Liver (tissue), 9 donors: Measurements from ENCODE around the gene PANK1. TPM values are rescaled to one million over a fixed set of nuclear protein-coding genes. Genes with fewer than 3 reads are reported as not detected.

ENCODE experiments used
- DNase-seq: peaks from one replicate; pipeline ENCODE4 v3.0.0-alpha.2; 2017; ENCODE audit warnings: low spot score
- H3K27ac ChIP-seq, 2 donors: one replicate each; pipeline ENCODE4 v1.7.0; 2013; ENCODE audit warnings: inconsistent platforms in 2 of 2, low read length in 2 of 2, control low read depth in 1 of 2, low read depth in 1 of 2, mild to moderate bottlenecking in 1 of 2
- H3K27me3 ChIP-seq, 4 donors: one replicate each; pipeline versions ENCODE4 v1.6.1 to v1.7.0; 2013; ENCODE audit warnings: low read length in 3 of 4, inconsistent platforms in 1 of 4, mild to moderate bottlenecking in 1 of 4, moderate library complexity in 1 of 4; ENCODE audit not compliant: control insufficient read depth in 4 of 4, insufficient read depth in 4 of 4
- H3K36me3 ChIP-seq, 4 donors: one replicate each; pipeline versions ENCODE4 v1.6.1 to v1.7.0; 2013; ENCODE audit warnings: low read length in 3 of 4, mild to moderate bottlenecking in 3 of 4, low read depth in 1 of 4, moderate library complexity in 1 of 4; ENCODE audit not compliant: control insufficient read depth in 4 of 4, insufficient read depth in 3 of 4
- H3K4me1 ChIP-seq, 4 donors: one replicate each; pipeline versions ENCODE4 v1.6.1 to v1.7.0; 2013; ENCODE audit warnings: low read length in 3 of 4, mild to moderate bottlenecking in 3 of 4, moderate library complexity in 1 of 4; ENCODE audit not compliant: control insufficient read depth in 4 of 4, insufficient read depth in 4 of 4
- H3K4me3 ChIP-seq, 3 donors: one replicate each; pipeline versions ENCODE4 v1.6.1 to v1.7.0; 2013; ENCODE audit warnings: low read length in 3 of 3, control low read depth in 1 of 3, low read depth in 1 of 3, mild to moderate bottlenecking in 1 of 3
- H3K9ac ChIP-seq, 2 donors: one replicate each; pipeline ENCODE4 v1.7.0; 2013; ENCODE audit warnings: low read length in 2 of 2, mild to moderate bottlenecking in 2 of 2, moderate library complexity in 2 of 2, control low read depth in 1 of 2, low read depth in 1 of 2
- H3K9me3 ChIP-seq, 4 donors: one replicate each; pipeline versions ENCODE4 v1.6.1 to v1.7.0; 2013; ENCODE audit warnings: low read length in 3 of 4; ENCODE audit not compliant: control insufficient read depth in 4 of 4
- EGR1 ChIP-seq, 2 donors: IDR thresholded peaks; 2 replicates each; pipeline ENCODE4 v1.6.1; 2016 to 2018; ENCODE audit warnings: antibody characterized with exemption in 2 of 2, low read depth in 2 of 2
- FOXA1 ChIP-seq: IDR thresholded peaks from 2 replicates; pipeline ENCODE4 v1.6.1; 2016; ENCODE audit warnings: antibody characterized with exemption
- FOXA2 ChIP-seq: IDR thresholded peaks from 2 replicates; pipeline ENCODE4 v1.6.1; 2016; ENCODE audit warnings: antibody characterized with exemption
- GABPA ChIP-seq, 2 donors: IDR thresholded peaks in 1 of 2; conservative IDR thresholded peaks in 1 of 2; 2 replicates each; pipeline ENCODE4 v1.6.1; 2016; ENCODE audit warnings: antibody characterized with exemption in 2 of 2, mild to moderate bottlenecking in 1 of 2, moderate library complexity in 1 of 2
- HNF4A ChIP-seq, 2 donors: conservative IDR thresholded peaks; 2 replicates each; pipeline ENCODE4 v1.6.1; 2016; ENCODE audit warnings: antibody characterized with exemption in 2 of 2, mild to moderate bottlenecking in 2 of 2
- HNF4G ChIP-seq: IDR thresholded peaks from 2 replicates; pipeline ENCODE4 v1.6.1; 2016; ENCODE audit warnings: antibody characterized with exemption
- JUND ChIP-seq, 2 donors: IDR thresholded peaks; 2 replicates each; pipeline ENCODE4 v1.6.1; 2016; ENCODE audit warnings: antibody characterized with exemption in 2 of 2
- NR2F2 ChIP-seq: IDR thresholded peaks from 2 replicates; pipeline ENCODE4 v1.6.1; 2016; ENCODE audit warnings: antibody characterized with exemption
- RAD21 ChIP-seq, 2 donors: IDR thresholded peaks; 2 replicates each; pipeline ENCODE4 v1.6.1; 2016; ENCODE audit warnings: antibody characterized with exemption in 2 of 2, mild to moderate bottlenecking in 2 of 2
- RXRA ChIP-seq, 2 donors: IDR thresholded peaks; 2 replicates each; pipeline ENCODE4 v1.6.1; 2017 to 2018; ENCODE audit warnings: antibody characterized with exemption in 2 of 2, mild to moderate bottlenecking in 1 of 2
- SP1 ChIP-seq: IDR thresholded peaks from 2 replicates; pipeline ENCODE4 v1.6.1; 2018; ENCODE audit warnings: antibody characterized with exemption, mild to moderate bottlenecking
- TAF1 ChIP-seq: conservative IDR thresholded peaks from 2 replicates; pipeline ENCODE4 v1.6.1; 2016; ENCODE audit warnings: antibody characterized with exemption, mild to moderate bottlenecking
- YY1 ChIP-seq: IDR thresholded peaks from 2 replicates; pipeline ENCODE4 v1.6.1; 2016; ENCODE audit warnings: antibody characterized with exemption, mild to moderate bottlenecking
- WGBS: extraction: QIAGEN DNeasy Blood & Tissue Kit; methylation state at CpG from one replicate; pipeline ENCODE4 v1.1.7; 2013; 5-methylcytosine and 5-hydroxymethylcytosine counted together
- polyA plus RNA-seq, 2 donors: library from polyadenylated mRNA; stranded (reverse) in 1 of 2; unstranded in 1 of 2; fragments of 200-250 nt in 1 of 2; fragments of >200 nt in 1 of 2; fragmentation: Nextera tagmentation in 1 of 2; extraction: Ambion mirVana in 1 of 2; gene quantifications; one replicate each; pipeline versions ENCODE4 v1.2.1 to v1.2.3, GENCODE V29; 2013 to 2015
- total RNA-seq, 2 donors: library from RNA; depleted of rRNA; stranded (reverse); fragments of >200 nt; gene quantifications; one replicate each; pipeline ENCODE4 v1.2.3, GENCODE V29; 2014
- TF ChIP-seq, protein P1 (sequence below): IDR thresholded peaks from 2 replicates; pipeline ENCODE4 v1.6.1; 2016; ENCODE audit warnings: antibody characterized with exemption
- TF ChIP-seq, protein P2 (sequence below): fragments of 150-350 bp; IDR thresholded peaks from 2 replicates; pipeline ENCODE4 v1.5.1; 2017; ENCODE audit warnings: improper control_type of control experiment, low read depth, low read length; ENCODE audit not compliant: missing input control
- TF ChIP-seq, protein P3 (sequence below): IDR thresholded peaks from 2 replicates; pipeline ENCODE4 v1.6.1; 2016; ENCODE audit warnings: antibody characterized with exemption
- TF ChIP-seq, protein P4 (sequence below): IDR thresholded peaks from 2 replicates; pipeline ENCODE4 v1.6.1; 2016; ENCODE audit warnings: antibody characterized with exemption
- TF ChIP-seq, protein P5 (sequence below): IDR thresholded peaks from 2 replicates; pipeline ENCODE4 v1.6.1; 2016; ENCODE audit warnings: antibody characterized with exemption, mild to moderate bottlenecking
- donor health status: healthy.
- donor health status: healthy.
- donor health status: healthy.
- donor health status: healthy.
- donor health status: healthy.

PANK1 gene
- total and polyA plus RNA-seq, 4 donors: 30.0 to 105 (median 44.7) TPM

DNA sequence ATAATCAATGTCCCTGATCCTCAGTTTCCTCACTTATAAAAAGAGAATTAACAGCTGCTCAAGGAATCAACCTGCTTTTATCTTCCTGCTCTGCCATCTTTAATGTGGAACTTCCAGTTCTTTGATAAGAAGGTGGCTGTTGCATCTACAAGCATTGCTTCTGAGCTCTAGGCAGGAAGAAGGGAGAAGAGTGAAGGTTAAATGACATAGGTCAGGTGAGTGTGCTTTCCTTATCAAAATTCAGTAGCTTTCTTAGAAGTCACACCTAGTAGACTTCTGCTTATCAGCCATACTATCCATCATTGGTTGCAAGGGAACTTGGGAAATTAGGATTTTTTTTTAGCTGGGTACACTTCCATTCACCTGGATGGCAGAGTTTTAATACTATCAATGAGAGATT, 32.3 kb upstream of the PANK1 start:
- Histone ChIP-seq H3K36me3 (no peaks in the 10 kb centered on the region), H3K9me3 (no peaks in the 10 kb centered on the region), H3K4me3 (no peak overlapping the region), H3K9ac (no peak overlapping the region), H3K4me1 (no peaks in the 10 kb centered on the region), H3K27ac (no peak overlapping the region), H3K27me3 (no peaks in the 10 kb centered on the region)
- DNase-seq: no peak
- TF ChIP-seq GABPA (IDR thresholded peaks at IDR 0.05 in 1 of 2, conservative IDR thresholded peaks at IDR 0.05 in 1 of 2): no peak
- TF ChIP-seq, protein P1, sequence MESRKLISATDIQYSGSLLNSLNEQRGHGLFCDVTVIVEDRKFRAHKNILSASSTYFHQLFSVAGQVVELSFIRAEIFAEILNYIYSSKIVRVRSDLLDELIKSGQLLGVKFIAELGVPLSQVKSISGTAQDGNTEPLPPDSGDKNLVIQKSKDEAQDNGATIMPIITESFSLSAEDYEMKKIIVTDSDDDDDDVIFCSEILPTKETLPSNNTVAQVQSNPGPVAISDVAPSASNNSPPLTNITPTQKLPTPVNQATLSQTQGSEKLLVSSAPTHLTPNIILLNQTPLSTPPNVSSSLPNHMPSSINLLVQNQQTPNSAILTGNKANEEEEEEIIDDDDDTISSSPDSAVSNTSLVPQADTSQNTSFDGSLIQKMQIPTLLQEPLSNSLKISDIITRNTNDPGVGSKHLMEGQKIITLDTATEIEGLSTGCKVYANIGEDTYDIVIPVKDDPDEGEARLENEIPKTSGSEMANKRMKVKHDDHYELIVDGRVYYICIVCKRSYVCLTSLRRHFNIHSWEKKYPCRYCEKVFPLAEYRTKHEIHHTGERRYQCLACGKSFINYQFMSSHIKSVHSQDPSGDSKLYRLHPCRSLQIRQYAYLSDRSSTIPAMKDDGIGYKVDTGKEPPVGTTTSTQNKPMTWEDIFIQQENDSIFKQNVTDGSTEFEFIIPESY: no peak
- no peak for TF ChIP-seq NR2F2
- TF ChIP-seq YY1: no peak
- TF ChIP-seq RAD21 (IDR thresholded peaks at IDR 0.05): no peak
- TF ChIP-seq RXRA (IDR thresholded peaks at IDR 0.05): no peak

DNA sequence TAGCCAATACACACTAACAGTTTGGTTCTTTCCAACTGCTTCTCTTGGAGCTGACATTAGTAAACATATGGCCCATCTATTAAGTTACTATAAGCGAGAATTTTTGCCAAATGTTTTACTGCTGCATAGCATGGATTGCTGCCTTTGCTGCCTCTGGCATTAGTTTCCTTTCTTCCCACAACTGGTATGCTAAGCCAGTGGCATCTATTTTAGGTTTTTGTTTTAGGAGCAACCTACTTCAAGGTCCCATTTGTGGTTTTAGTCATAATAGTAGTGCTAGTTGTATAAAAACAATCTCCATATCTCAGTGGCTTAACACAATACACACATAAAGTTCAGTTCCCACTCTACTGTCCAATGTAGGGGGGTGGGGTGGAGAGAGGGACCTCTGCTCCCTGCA, 25.9 kb upstream of the PANK1 start:
- Histone ChIP-seq H3K9me3 (no peaks in the 10 kb centered on the region), H3K27me3 (no peaks in the 10 kb centered on the region), H3K27ac (no peak overlapping the region), H3K4me3 (no peak overlapping the region), H3K36me3 (no peaks in the 10 kb centered on the region), H3K9ac (no peak overlapping the region), H3K4me1 (no peaks in the 10 kb centered on the region)
- 97% methylated on average over 1 of the region's 1 CpG for WGBS
- DNase-seq: no peak
- TF ChIP-seq, protein P2, sequence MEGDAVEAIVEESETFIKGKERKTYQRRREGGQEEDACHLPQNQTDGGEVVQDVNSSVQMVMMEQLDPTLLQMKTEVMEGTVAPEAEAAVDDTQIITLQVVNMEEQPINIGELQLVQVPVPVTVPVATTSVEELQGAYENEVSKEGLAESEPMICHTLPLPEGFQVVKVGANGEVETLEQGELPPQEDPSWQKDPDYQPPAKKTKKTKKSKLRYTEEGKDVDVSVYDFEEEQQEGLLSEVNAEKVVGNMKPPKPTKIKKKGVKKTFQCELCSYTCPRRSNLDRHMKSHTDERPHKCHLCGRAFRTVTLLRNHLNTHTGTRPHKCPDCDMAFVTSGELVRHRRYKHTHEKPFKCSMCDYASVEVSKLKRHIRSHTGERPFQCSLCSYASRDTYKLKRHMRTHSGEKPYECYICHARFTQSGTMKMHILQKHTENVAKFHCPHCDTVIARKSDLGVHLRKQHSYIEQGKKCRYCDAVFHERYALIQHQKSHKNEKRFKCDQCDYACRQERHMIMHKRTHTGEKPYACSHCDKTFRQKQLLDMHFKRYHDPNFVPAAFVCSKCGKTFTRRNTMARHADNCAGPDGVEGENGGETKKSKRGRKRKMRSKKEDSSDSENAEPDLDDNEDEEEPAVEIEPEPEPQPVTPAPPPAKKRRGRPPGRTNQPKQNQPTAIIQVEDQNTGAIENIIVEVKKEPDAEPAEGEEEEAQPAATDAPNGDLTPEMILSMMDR: no peak
- no peak for TF ChIP-seq FOXA1
- no peak for TF ChIP-seq JUND (IDR thresholded peaks at IDR 0.05)
- no peak for TF ChIP-seq SP1
- no peak for TF ChIP-seq YY1
- no peak for TF ChIP-seq NR2F2
- no peak for TF ChIP-seq EGR1 (IDR thresholded peaks at IDR 0.05; ENCODE audit: low read depth in 2 of 2)
- TF ChIP-seq GABPA (IDR thresholded peaks at IDR 0.05 in 1 of 2, conservative IDR thresholded peaks at IDR 0.05 in 1 of 2): no peak

DNA sequence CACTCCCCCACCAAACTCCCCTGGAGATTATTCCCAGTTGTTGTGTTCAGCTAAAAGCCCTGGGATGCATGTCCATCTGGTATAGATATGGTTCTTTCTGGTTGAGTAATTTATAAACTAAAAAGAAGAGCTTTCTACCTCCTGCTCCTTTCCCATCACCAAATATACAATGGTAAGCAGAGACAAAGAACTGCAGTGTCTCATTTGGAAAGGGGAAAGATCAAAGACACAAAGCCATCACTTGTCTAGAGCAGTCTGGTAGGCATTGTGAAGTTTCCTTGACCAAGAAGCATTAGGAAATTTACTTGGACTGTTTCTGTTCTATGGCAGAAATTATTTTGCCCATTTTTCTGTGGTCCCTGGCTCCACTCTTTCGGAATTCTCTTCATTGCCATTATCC, 24.9 kb upstream of the PANK1 start:
- Histone ChIP-seq H3K9ac (no peak overlapping the region), H3K9me3 (no peaks in the 10 kb centered on the region), H3K27ac (no peak overlapping the region), H3K36me3 (no peaks in the 10 kb centered on the region), H3K27me3 (no peaks in the 10 kb centered on the region), H3K4me1 (no peaks in the 10 kb centered on the region), H3K4me3 (no peak overlapping the region)
- WGBS: 100% methylated on average over 1 of the region's 1 CpG
- DNase-seq: no peak
- TF ChIP-seq, protein P3, sequence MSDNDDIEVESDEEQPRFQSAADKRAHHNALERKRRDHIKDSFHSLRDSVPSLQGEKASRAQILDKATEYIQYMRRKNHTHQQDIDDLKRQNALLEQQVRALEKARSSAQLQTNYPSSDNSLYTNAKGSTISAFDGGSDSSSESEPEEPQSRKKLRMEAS: no peak
- TF ChIP-seq EGR1 (IDR thresholded peaks at IDR 0.05; ENCODE audit: low read depth in 2 of 2): no peak
- TF ChIP-seq, protein P4, sequence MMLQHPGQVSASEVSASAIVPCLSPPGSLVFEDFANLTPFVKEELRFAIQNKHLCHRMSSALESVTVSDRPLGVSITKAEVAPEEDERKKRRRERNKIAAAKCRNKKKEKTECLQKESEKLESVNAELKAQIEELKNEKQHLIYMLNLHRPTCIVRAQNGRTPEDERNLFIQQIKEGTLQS: no peak
- TF ChIP-seq, protein P5, sequence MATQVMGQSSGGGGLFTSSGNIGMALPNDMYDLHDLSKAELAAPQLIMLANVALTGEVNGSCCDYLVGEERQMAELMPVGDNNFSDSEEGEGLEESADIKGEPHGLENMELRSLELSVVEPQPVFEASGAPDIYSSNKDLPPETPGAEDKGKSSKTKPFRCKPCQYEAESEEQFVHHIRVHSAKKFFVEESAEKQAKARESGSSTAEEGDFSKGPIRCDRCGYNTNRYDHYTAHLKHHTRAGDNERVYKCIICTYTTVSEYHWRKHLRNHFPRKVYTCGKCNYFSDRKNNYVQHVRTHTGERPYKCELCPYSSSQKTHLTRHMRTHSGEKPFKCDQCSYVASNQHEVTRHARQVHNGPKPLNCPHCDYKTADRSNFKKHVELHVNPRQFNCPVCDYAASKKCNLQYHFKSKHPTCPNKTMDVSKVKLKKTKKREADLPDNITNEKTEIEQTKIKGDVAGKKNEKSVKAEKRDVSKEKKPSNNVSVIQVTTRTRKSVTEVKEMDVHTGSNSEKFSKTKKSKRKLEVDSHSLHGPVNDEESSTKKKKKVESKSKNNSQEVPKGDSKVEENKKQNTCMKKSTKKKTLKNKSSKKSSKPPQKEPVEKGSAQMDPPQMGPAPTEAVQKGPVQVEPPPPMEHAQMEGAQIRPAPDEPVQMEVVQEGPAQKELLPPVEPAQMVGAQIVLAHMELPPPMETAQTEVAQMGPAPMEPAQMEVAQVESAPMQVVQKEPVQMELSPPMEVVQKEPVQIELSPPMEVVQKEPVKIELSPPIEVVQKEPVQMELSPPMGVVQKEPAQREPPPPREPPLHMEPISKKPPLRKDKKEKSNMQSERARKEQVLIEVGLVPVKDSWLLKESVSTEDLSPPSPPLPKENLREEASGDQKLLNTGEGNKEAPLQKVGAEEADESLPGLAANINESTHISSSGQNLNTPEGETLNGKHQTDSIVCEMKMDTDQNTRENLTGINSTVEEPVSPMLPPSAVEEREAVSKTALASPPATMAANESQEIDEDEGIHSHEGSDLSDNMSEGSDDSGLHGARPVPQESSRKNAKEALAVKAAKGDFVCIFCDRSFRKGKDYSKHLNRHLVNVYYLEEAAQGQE: no peak
- no peak for TF ChIP-seq TAF1
- no peak for TF ChIP-seq FOXA1
- no peak for TF ChIP-seq RAD21 (IDR thresholded peaks at IDR 0.05)
- TF ChIP-seq HNF4G: no peak
- TF ChIP-seq, protein P2: no peak
- TF ChIP-seq NR2F2: no peak
- no peak for TF ChIP-seq SP1
- no peak for TF ChIP-seq YY1
- no peak for TF ChIP-seq HNF4A (conservative IDR thresholded peaks at IDR 0.05)
- TF ChIP-seq GABPA (IDR thresholded peaks at IDR 0.05 in 1 of 2, conservative IDR thresholded peaks at IDR 0.05 in 1 of 2): no peak
- no peak for TF ChIP-seq FOXA2
- TF ChIP-seq RXRA (IDR thresholded peaks at IDR 0.05): no peak
